ENCODE data around the gene SLC6A13.

Gene SLC6A13

DNA sequence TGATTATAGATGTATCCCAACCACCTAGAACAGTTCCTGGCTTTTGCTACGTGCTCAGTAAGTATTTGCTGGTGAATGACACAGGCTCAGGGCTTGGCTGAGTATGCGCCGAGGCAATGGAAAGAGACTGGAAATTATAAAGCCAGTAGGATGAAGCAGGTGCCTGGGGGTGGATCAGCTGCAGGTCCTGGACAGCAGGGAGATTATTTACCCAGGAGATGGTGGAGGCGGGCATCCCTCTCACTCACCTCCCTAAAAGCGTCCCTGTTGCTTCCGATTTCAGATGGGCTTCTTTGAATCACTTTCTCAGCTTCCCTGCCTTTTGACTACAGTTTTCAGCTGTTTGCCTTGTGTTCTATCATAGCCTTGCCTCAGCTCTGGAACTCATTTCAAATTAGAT is 6.4 kb downstream of the SLC6A13 start:
- ATAC-seq: no peak
- TF ChIP-seq RARB (CRISPR knock-in tag; IDR thresholded peaks at IDR 0.05) (no peak), ZC3H10 (CRISPR knock-in tag; IDR thresholded peaks at IDR 0.05) (no peak), ZNF8 (CRISPR knock-in tag; IDR thresholded peaks at IDR 0.05) (no peak), CSDC2 (CRISPR knock-in tag; IDR thresholded peaks at IDR 0.05) (no peak), OSR1 (CRISPR knock-in tag; IDR thresholded peaks at IDR 0.05) (no peak), TCF4 (CRISPR knock-in tag; IDR thresholded peaks at IDR 0.05; ENCODE audit: borderline replicate concordance) (no peak), ZNF70 (CRISPR knock-in tag; IDR thresholded peaks at IDR 0.05) (no peak), BACH2 (CRISPR knock-in tag; IDR thresholded peaks at IDR 0.05; ENCODE audit: borderline replicate concordance) (no peak), ESRRG (CRISPR knock-in tag; IDR thresholded peaks at IDR 0.05) (no peak)
- TF ChIP-seq, protein P1, sequence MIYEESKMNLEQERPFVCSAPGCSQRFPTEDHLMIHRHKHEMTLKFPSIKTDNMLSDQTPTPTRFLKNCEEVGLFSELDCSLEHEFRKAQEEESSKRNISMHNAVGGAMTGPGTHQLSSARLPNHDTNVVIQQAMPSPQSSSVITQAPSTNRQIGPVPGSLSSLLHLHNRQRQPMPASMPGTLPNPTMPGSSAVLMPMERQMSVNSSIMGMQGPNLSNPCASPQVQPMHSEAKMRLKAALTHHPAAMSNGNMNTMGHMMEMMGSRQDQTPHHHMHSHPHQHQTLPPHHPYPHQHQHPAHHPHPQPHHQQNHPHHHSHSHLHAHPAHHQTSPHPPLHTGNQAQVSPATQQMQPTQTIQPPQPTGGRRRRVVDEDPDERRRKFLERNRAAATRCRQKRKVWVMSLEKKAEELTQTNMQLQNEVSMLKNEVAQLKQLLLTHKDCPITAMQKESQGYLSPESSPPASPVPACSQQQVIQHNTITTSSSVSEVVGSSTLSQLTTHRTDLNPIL (CRISPR knock-in tag; IDR thresholded peaks at IDR 0.05; ENCODE audit: low read depth): no peak

DNA sequence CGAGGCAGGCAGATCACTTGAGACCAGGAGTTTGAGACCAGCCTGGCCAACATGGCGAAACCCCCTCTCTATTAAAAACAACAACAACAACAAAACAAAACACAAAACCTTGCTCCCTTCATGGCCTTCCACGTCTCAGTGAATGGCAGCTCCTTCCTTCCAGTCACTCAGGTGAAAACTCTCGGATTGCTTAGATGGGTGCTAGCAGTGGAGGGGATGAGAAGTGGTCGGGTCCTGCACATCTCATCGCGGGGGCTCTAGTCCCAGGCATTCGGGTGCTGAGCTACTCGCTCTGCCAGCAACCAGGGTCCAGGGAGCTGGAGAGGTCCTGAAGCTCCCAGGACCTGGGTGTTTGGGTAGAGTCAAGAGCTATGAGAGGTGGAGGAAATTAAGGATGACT is 7.7 kb downstream of the SLC6A13 start:
- no peak for ATAC-seq
- TF ChIP-seq, protein P2, sequence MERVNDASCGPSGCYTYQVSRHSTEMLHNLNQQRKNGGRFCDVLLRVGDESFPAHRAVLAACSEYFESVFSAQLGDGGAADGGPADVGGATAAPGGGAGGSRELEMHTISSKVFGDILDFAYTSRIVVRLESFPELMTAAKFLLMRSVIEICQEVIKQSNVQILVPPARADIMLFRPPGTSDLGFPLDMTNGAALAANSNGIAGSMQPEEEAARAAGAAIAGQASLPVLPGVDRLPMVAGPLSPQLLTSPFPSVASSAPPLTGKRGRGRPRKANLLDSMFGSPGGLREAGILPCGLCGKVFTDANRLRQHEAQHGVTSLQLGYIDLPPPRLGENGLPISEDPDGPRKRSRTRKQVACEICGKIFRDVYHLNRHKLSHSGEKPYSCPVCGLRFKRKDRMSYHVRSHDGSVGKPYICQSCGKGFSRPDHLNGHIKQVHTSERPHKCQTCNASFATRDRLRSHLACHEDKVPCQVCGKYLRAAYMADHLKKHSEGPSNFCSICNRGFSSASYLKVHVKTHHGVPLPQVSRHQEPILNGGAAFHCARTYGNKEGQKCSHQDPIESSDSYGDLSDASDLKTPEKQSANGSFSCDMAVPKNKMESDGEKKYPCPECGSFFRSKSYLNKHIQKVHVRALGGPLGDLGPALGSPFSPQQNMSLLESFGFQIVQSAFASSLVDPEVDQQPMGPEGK (CRISPR knock-in tag; IDR thresholded peaks at IDR 0.05; ENCODE audit: borderline replicate concordance): no peak
- no peak for TF ChIP-seq ZNF8 (CRISPR knock-in tag; IDR thresholded peaks at IDR 0.05)
- no peak for TF ChIP-seq OSR1 (CRISPR knock-in tag; IDR thresholded peaks at IDR 0.05)
- TF ChIP-seq BACH2 (CRISPR knock-in tag; IDR thresholded peaks at IDR 0.05; ENCODE audit: borderline replicate concordance): no peak
- no peak for TF ChIP-seq PPARA (CRISPR knock-in tag; IDR thresholded peaks at IDR 0.05; ENCODE audit: borderline replicate concordance)
- TF ChIP-seq, protein P3, sequence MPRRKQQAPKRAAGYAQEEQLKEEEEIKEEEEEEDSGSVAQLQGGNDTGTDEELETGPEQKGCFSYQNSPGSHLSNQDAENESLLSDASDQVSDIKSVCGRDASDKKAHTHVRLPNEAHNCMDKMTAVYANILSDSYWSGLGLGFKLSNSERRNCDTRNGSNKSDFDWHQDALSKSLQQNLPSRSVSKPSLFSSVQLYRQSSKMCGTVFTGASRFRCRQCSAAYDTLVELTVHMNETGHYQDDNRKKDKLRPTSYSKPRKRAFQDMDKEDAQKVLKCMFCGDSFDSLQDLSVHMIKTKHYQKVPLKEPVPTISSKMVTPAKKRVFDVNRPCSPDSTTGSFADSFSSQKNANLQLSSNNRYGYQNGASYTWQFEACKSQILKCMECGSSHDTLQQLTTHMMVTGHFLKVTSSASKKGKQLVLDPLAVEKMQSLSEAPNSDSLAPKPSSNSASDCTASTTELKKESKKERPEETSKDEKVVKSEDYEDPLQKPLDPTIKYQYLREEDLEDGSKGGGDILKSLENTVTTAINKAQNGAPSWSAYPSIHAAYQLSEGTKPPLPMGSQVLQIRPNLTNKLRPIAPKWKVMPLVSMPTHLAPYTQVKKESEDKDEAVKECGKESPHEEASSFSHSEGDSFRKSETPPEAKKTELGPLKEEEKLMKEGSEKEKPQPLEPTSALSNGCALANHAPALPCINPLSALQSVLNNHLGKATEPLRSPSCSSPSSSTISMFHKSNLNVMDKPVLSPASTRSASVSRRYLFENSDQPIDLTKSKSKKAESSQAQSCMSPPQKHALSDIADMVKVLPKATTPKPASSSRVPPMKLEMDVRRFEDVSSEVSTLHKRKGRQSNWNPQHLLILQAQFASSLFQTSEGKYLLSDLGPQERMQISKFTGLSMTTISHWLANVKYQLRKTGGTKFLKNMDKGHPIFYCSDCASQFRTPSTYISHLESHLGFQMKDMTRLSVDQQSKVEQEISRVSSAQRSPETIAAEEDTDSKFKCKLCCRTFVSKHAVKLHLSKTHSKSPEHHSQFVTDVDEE (CRISPR knock-in tag; IDR thresholded peaks at IDR 0.05): no peak

DNA sequence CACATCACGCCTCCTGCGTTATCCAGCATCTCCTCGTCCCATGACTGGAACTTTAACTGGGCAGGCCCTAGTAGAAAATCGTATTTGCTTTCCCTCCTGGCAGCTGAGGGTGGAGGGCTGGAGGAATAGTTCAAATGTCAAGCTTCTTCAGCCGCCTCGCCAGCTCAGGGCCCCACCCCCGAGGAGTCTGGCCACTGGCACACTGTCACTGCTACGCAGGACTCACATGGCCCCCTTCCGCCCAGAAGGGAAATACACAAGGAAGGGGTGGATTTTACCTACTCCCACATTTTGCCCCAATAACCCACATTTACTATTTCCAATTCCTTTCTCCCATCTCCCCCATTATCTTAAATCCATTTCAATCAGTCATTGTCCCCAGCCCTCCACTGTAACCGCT is 8.6 kb downstream of the SLC6A13 start:
- TF ChIP-seq RARB (CRISPR knock-in tag; IDR thresholded peaks at IDR 0.05): no peak
- TF ChIP-seq, protein P1 (CRISPR knock-in tag; IDR thresholded peaks at IDR 0.05; ENCODE audit: low read depth): no peak
- ATAC-seq: no peak

DNA sequence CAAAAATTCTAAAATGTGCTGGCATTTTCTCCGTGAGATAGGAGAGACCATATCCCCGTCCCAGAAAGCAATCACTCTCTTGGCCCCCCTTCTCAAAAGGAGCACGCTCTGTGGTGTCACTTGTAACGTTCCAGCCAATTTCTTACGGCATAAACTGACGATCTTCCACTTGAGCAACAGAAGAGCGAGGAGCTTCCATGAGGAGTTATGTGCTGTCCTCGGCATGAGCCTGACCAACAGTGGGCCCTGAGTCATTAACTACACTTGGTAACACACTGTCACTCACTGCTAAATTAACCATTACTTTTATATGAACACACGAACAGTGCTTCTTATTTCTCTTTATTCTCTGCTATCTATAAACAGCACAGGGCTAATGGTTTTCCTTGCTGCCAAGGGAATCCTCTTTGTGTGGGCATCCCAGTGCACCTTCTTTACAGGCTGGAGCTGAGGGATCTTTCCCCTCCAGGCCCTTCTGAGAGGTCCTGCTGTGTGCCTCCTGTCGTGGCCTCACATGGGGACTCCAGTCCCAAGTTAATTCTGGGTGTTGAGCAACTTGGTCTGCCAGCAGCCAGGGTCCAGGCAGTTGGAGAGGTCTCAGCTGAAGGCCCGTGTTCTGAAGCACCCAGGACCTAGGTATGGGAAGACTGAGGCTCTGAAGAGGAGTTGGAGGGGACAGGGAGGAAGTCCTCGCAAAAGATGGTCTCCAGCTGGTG is 9.4 kb downstream of the SLC6A13 start:
- ATAC-seq: no peak
- TF ChIP-seq, protein P2 (CRISPR knock-in tag; IDR thresholded peaks at IDR 0.05; ENCODE audit: borderline replicate concordance): no peak
- TF ChIP-seq RARB (CRISPR knock-in tag; IDR thresholded peaks at IDR 0.05) (no peak), ZNF8 (CRISPR knock-in tag; IDR thresholded peaks at IDR 0.05) (no peak)

DNA sequence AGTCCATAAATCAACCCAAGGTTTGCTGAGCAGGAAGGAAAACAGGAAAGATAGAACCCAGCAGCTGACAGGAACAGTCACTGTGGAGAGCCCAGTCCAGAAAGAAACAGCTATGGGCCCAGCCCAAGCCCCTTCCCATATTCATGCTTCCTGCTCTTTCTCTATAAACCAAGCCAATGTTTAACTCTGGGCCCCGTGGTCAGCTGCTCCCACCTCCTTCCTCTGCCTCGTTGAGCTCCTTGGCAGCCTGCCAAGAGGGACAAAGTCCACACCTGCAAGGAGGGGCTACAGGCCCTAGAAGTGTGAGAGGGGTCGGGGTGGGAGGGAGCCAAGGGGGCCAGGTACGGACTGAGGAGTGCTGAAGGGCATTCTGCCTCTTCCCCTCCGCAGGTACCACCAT is 10.0 kb downstream of the SLC6A13 start:
- no peak for ATAC-seq
- TF ChIP-seq GLIS3 (CRISPR knock-in tag; IDR thresholded peaks at IDR 0.05): no peak
- no peak for TF ChIP-seq SNAI2 (CRISPR knock-in tag; IDR thresholded peaks at IDR 0.05)
- no peak for TF ChIP-seq OSR1 (CRISPR knock-in tag; IDR thresholded peaks at IDR 0.05)
- TF ChIP-seq ZNF70 (CRISPR knock-in tag; IDR thresholded peaks at IDR 0.05): no peak
- TF ChIP-seq CSDC2 (CRISPR knock-in tag; IDR thresholded peaks at IDR 0.05): no peak
- TF ChIP-seq ZC3H10 (CRISPR knock-in tag; IDR thresholded peaks at IDR 0.05): no peak
- TF ChIP-seq ISL1 (CRISPR knock-in tag; IDR thresholded peaks at IDR 0.05): no peak
- TF ChIP-seq, protein P4, sequence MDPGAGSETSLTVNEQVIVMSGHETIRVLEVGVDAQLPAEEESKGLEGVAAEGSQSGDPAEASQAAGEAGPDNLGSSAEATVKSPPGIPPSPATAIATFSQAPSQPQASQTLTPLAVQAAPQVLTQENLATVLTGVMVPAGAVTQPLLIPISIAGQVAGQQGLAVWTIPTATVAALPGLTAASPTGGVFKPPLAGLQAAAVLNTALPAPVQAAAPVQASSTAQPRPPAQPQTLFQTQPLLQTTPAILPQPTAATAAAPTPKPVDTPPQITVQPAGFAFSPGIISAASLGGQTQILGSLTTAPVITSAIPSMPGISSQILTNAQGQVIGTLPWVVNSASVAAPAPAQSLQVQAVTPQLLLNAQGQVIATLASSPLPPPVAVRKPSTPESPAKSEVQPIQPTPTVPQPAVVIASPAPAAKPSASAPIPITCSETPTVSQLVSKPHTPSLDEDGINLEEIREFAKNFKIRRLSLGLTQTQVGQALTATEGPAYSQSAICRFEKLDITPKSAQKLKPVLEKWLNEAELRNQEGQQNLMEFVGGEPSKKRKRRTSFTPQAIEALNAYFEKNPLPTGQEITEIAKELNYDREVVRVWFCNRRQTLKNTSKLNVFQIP (CRISPR knock-in tag; IDR thresholded peaks at IDR 0.05; ENCODE audit: borderline replicate concordance, low read depth): no peak
- no peak for TF ChIP-seq ZFP30 (CRISPR knock-in tag; IDR thresholded peaks at IDR 0.05)
- no peak for TF ChIP-seq ZNF8 (CRISPR knock-in tag; IDR thresholded peaks at IDR 0.05)
- TF ChIP-seq TOX (CRISPR knock-in tag; IDR thresholded peaks at IDR 0.05; ENCODE audit: borderline replicate concordance): no peak
- TF ChIP-seq, protein P5, sequence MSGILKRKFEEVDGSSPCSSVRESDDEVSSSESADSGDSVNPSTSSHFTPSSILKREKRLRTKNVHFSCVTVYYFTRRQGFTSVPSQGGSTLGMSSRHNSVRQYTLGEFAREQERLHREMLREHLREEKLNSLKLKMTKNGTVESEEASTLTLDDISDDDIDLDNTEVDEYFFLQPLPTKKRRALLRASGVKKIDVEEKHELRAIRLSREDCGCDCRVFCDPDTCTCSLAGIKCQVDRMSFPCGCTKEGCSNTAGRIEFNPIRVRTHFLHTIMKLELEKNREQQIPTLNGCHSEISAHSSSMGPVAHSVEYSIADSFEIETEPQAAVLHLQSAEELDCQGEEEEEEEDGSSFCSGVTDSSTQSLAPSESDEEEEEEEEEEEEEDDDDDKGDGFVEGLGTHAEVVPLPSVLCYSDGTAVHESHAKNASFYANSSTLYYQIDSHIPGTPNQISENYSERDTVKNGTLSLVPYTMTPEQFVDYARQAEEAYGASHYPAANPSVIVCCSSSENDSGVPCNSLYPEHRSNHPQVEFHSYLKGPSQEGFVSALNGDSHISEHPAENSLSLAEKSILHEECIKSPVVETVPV (CRISPR knock-in tag; IDR thresholded peaks at IDR 0.05): no peak
- TF ChIP-seq BACH2 (CRISPR knock-in tag; IDR thresholded peaks at IDR 0.05; ENCODE audit: borderline replicate concordance): no peak
- no peak for TF ChIP-seq RARB (CRISPR knock-in tag; IDR thresholded peaks at IDR 0.05)

All from SK-N-SH treated with all-trans-retinoic acid at 6 μM for 48 hours (cell line).